Ishikawa (cell line): ENCODE measurements around the gene ATAD3B.

Experiments used
- CEBPB ChIP-seq: IDR thresholded peaks from 2 replicates; pipeline ENCODE4 v1.6.1; 2012
- CREB1 ChIP-seq: IDR thresholded peaks from 2 replicates; pipeline ENCODE4 v1.6.1; 2012; ENCODE audit warnings: low read depth
- EGR1 ChIP-seq: IDR thresholded peaks from 2 replicates; pipeline ENCODE4 v1.6.1; 2012
- EP300 ChIP-seq: IDR thresholded peaks from 2 replicates; pipeline ENCODE4 v1.6.1; 2012; ENCODE audit warnings: borderline replicate concordance
- FOXM1 ChIP-seq: IDR thresholded peaks from 2 replicates; pipeline ENCODE4 v1.6.1; 2012; ENCODE audit warnings: low read depth, borderline replicate concordance
- NFIC ChIP-seq: IDR thresholded peaks from 2 replicates; pipeline ENCODE4 v1.6.1; 2012
- RAD21 ChIP-seq: IDR thresholded peaks from 2 replicates; pipeline ENCODE4 v1.6.1; 2012; ENCODE audit warnings: low read depth
- REST ChIP-seq: IDR thresholded peaks from 2 replicates; pipeline ENCODE4 v1.6.1; 2012; ENCODE audit warnings: low read depth, mild to moderate bottlenecking
- TAF1 ChIP-seq: IDR thresholded peaks from 2 replicates; pipeline ENCODE4 v1.6.1; 2012; ENCODE audit warnings: low read depth, mild to moderate bottlenecking
- TCF12 ChIP-seq: IDR thresholded peaks from 2 replicates; pipeline ENCODE4 v1.6.1; 2012; ENCODE audit warnings: low read depth
- TEAD4 ChIP-seq: IDR thresholded peaks from 2 replicates; pipeline ENCODE4 v1.6.1; 2012
- USF1 ChIP-seq: IDR thresholded peaks from 2 replicates; pipeline ENCODE4 v1.6.1; 2012
- YY1 ChIP-seq: IDR thresholded peaks from 2 replicates; pipeline ENCODE4 v1.6.1; 2012; ENCODE audit warnings: low read depth
- ZBTB7A ChIP-seq: IDR thresholded peaks from 2 replicates; pipeline ENCODE4 v1.6.1; 2012; ENCODE audit warnings: low read depth
- TF ChIP-seq, protein P1 (sequence below): IDR thresholded peaks from 2 replicates; pipeline ENCODE4 v1.6.1; 2012

The ATAD3B gene

GRCh38 chr1:1442069-1442770, 29.3 kb upstream of the ATAD3B start:
- no peak for TF ChIP-seq CEBPB
- TF ChIP-seq YY1, result no peak
- no peak for TF ChIP-seq ZBTB7A
- TF ChIP-seq, protein P1, sequence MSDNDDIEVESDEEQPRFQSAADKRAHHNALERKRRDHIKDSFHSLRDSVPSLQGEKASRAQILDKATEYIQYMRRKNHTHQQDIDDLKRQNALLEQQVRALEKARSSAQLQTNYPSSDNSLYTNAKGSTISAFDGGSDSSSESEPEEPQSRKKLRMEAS, result no peak
- no peak for TF ChIP-seq FOXM1

- TF ChIP-seq EP300 (no peak), EGR1 (no peak)
Measured at GRCh38 chr1:1449099-1449739, 22.3 kb upstream of the ATAD3B start, which contains the start of gene ATAD3C. Gene ATAD3C, plus strand, starts transcription at chr1:1449689. Its CDS starts 995 bp downstream, at chr1:1450684.

DNA sequence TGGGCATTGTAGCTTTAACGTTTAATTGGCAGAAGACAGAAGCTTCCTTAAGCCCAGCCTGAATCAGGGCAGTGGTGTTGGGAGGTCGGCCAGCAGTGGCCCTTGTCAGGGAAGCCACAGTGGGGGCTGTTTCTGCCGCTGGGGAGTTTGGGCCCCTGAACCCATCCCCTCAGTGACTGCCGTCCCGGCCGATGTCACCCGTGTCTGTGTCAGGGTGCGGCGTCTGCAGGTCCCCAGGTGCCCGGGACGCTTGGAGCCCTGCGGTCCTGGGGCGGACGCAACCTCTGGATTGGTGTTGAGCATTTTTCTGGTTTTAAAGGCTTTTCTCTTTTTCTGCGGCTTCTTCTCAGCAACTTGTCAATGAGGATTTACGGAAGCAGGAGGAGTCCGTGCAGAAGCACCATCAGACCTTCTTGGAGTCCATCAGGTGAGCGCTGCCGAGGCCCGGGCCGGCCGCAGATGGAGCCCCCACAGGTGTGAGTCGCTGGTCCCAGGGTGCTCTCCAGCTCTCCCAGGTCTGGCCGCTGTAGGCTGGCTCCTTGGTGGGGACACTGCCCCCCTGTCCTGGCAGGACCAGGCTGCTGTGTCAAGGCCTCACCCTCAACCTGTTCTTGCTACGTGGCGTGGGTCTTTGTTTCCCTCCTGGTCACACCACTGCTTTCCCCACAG, 19.7 kb upstream of the ATAD3B start:
- TF ChIP-seq NFIC (no peak), YY1 (no peak)

DNA sequence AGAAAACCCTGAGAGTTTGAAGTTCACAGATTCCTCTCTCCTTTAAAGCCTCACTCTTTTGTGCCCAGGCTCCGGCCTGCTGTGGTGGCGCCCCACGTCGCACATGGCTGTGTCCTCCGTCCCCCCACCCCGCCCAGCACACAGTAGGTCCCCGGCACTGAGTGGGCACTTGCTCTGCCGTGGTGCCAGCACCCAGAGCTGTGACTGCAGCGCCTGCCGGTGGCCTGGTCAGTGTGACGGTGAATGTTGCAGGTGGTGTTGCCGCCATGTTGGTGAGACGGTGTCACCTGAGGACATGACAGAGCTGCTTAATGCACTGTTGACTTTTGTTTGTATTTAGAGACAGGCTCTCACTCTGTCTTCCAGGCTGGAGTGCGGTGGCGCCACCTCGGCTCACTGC, 18.7 kb upstream of the ATAD3B start:
- TF ChIP-seq FOXM1 (no peak), TAF1 (no peak), REST (no peak), USF1 (no peak), YY1 (no peak), CREB1 (no peak), NFIC (no peak), RAD21 (no peak)

DNA sequence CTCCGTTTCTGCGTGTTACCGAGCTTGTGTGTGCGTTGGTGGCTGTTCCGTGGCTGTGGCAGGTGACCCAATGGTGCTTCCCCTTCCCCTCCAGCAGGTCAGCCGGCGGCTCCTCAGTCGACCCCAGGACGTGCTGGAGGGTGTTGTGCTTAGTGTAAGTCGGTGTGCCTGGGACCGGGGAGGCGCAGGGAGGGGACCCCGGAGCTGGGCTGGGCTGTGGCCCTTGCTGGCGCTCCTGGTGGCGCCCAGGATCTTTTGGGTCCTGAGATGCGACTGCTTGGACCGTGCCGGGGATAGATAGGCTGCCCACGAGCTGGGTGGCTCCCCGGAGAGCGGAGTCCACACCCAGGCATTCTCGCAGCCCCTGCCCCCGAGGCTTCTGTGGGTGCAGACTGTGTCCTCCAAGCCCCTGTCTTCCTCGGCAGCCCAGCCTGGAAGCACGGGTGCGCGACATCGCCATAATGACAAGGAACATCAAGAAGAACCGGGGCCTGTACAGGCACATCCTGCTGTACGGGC, 16.1 kb upstream of the ATAD3B start:
- no peak for TF ChIP-seq EGR1
- no peak for TF ChIP-seq FOXM1
- no peak for TF ChIP-seq USF1
- TF ChIP-seq EP300, result no peak
- TF ChIP-seq YY1, result no peak
- TF ChIP-seq CREB1, result no peak
- no peak for TF ChIP-seq RAD21
- no peak for TF ChIP-seq ZBTB7A
- TF ChIP-seq TAF1, result no peak
- TF ChIP-seq CEBPB, result no peak
- no peak for TF ChIP-seq REST
- TF ChIP-seq TEAD4, result no peak
- TF ChIP-seq TCF12, result no peak
- TF ChIP-seq, protein P1, result no peak
- no peak for TF ChIP-seq NFIC

GRCh38 chr1:1460540-1461130, 10.9 kb upstream of the ATAD3B start:
- TF ChIP-seq REST (no peak), TAF1 (no peak), TEAD4 (no peak), FOXM1 (no peak), YY1 (no peak), EP300 (no peak), RAD21 (no peak), CEBPB (no peak)
